Measurements from ENCODE around the gene RXRA. TPM values are rescaled to one million over a fixed set of nuclear protein-coding genes. Genes with fewer than 3 reads are reported as not detected.

The RXRA gene
- total and polyA plus RNA-seq, 4 donors, result 41.5 to 116 (median 74.1) TPM

- Histone ChIP-seq H3K27ac (ENCODE audit: low read depth in 1 of 2, low read length in 2 of 2) (peak overlapping the region; percentile 72 to 99), H3K9ac (ENCODE audit: low read depth in 1 of 2, low read length in 2 of 2) (peak overlapping the region in 1 of 2 donors; percentile 82), H3K4me1 (ENCODE audit: control insufficient read depth in 4 of 4, insufficient read depth in 4 of 4, low read length in 3 of 4) (peaks cover 66 to 88% (median 76%) of the 10 kb centered on the region in 4 donors), H3K4me3 (ENCODE audit: low read depth in 1 of 3, low read length in 3 of 3) (peak overlapping the region in 1 of 3 donors; percentile 0), H3K27me3 (ENCODE audit: control insufficient read depth in 4 of 4, insufficient read depth in 4 of 4, low read length in 3 of 4) (no peaks in the 10 kb centered on the region), H3K36me3 (ENCODE audit: control insufficient read depth in 4 of 4, insufficient read depth in 3 of 4, low read depth in 1 of 4, low read length in 3 of 4) (no peaks in the 10 kb centered on the region), H3K9me3 (ENCODE audit: control insufficient read depth in 4 of 4, low read length in 3 of 4) (no peaks in the 10 kb centered on the region)
- DNase-seq (ENCODE audit: low spot score), result no peak
- TF ChIP-seq NR2F2 (IDR thresholded peaks at IDR 0.05) (no peak), RAD21 (IDR thresholded peaks at IDR 0.05) (peak in 1 of 2 donors; percentile 5)
- 34% methylated on average over 13 of the region's 13 CpGs for WGBS
Observed at GRCh38 chr9:134332266-134332665, 6.0 kb downstream of the RXRA start.

- Histone ChIP-seq H3K27me3 (ENCODE audit: control insufficient read depth in 4 of 4, insufficient read depth in 4 of 4, low read length in 3 of 4) (no peaks in the 10 kb centered on the region), H3K36me3 (ENCODE audit: control insufficient read depth in 4 of 4, insufficient read depth in 3 of 4, low read depth in 1 of 4, low read length in 3 of 4) (no peaks in the 10 kb centered on the region), H3K27ac (ENCODE audit: low read depth in 1 of 2, low read length in 2 of 2) (peak overlapping the region; percentile 72 to 99), H3K9me3 (ENCODE audit: control insufficient read depth in 4 of 4, low read length in 3 of 4) (no peaks in the 10 kb centered on the region), H3K4me1 (ENCODE audit: control insufficient read depth in 4 of 4, insufficient read depth in 4 of 4, low read length in 3 of 4) (peaks cover 70 to 93% (median 82%) of the 10 kb centered on the region in 4 donors), H3K4me3 (ENCODE audit: low read depth in 1 of 3, low read length in 3 of 3) (peak overlapping the region in 1 of 3 donors; percentile 0), H3K9ac (ENCODE audit: low read depth in 1 of 2, low read length in 2 of 2) (no peak overlapping the region)
- DNase-seq (ENCODE audit: low spot score), result no peak
- no peak for TF ChIP-seq YY1 (IDR thresholded peaks at IDR 0.05)
- TF ChIP-seq ATF3 (IDR thresholded peaks at IDR 0.05), result no peak
- no peak for TF ChIP-seq ZBTB33 (IDR thresholded peaks at IDR 0.05)
- TF ChIP-seq FOXA1 (IDR thresholded peaks at IDR 0.05), result no peak
- no peak for TF ChIP-seq TAF1 (conservative IDR thresholded peaks at IDR 0.05)
- no peak for TF ChIP-seq MAX (IDR thresholded peaks at IDR 0.05)
- TF ChIP-seq GABPA (IDR thresholded peaks at IDR 0.05 in 1 of 2, conservative IDR thresholded peaks at IDR 0.05 in 1 of 2), result no peak
- TF ChIP-seq RXRA (IDR thresholded peaks at IDR 0.05), result no peak
- TF ChIP-seq HNF4G (IDR thresholded peaks at IDR 0.05), result no peak
- TF ChIP-seq SP1 (IDR thresholded peaks at IDR 0.05), result no peak
- no peak for TF ChIP-seq RAD21 (IDR thresholded peaks at IDR 0.05)
- no peak for TF ChIP-seq REST (IDR thresholded peaks at IDR 0.05)
- TF ChIP-seq FOXA2 (IDR thresholded peaks at IDR 0.05), result no peak
- TF ChIP-seq JUND (IDR thresholded peaks at IDR 0.05), result no peak
- no peak for TF ChIP-seq HNF4A (conservative IDR thresholded peaks at IDR 0.05)
- no peak for TF ChIP-seq NR2F2 (IDR thresholded peaks at IDR 0.05)
- 40% methylated on average over 8 of the region's 8 CpGs for WGBS
Observed at GRCh38 chr9:134332841-134333233, 6.6 kb downstream of the RXRA start.
